Stimulated activated CD8-positive, alpha-beta memory T cell treated with anti-CD3 and anti-CD28 coated beads, Interleukin-4, amount 100 ng/mL, for 4 hours (primary cell): ENCODE results near the gene CD247.

ENCODE experiments used
- DNase-seq, 2 donors: peaks; one replicate each; pipeline ENCODE4 v3.0.0-alpha.2; 2020; ENCODE audit warnings: low read depth in 2 of 2, low spot score in 1 of 2

Gene CD247

DNA sequence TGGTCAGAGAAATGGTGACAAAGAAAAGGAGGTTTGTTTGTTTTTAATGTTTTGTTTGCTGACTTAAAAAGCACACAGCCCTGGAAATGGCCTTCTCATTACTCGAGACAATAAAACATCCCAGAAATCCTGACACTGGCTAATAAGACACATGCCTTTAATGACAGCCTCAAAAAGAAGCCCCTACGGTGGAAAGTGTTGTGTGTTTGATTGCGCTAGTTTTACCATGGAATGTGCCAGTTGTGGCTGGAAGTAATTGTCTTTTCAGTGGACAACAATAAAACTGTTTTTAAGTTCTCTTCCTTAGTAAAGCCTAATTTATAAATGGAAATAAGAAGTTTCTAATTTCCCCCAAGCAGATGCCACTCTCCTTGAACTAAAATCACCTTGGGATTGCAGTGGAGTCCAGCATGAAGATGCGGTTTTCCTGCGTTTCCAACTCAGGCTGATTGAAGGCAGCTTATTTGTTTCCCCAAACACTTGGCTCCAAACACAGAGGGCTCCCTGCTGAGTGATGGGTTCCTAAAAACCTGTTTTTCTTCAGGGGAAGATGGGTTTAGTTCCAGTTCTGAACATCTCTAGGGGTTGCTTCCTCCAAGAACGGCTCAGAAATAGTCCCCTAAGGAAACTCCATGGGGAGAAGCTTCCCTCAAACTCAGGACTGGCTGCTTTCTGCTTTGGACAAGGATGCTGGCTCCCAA, 54.3 kb downstream of the CD247 start:
- no peak for DNase-seq

DNA sequence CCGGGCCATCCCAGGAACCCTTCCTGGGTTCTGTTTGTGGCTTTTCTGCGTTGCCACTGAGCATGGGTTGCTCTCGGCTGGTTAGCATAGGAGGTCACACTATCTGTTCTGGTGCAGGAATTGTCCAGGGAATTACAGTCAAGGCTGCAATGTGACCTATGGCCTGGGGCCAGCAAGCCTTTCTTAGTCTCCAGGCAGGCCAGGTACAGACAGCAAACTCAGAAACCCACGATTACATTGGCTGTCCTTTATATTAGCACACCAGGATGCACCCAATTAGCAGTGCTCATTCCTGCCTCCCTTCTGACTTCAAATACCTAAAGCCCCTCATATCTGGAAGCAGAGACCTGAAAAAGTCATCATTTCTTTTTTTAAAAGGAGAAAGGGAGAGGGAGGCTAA, 55.2 kb downstream of the CD247 start:
- no peak for DNase-seq

DNA sequence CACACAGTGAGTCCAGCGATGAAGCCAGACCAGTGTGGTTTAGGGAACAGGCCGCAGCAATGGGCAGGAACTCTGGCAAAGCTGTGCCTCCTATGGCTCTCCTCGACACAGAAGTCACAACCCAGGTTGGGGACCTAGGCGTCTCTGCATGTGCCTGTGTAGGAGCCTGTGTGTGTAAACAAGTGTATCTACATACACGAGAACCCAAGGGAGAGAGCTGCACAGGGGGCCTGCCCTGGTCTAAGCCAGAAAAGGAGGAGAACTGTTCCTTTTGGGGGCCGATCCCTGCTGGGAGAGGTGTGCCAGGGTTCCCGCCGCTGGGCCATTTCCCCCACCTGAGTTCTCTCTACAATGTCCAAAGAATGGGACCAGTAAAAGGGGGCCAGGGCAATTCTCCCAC, 56.0 kb downstream of the CD247 start:
- no peak for DNase-seq

DNA sequence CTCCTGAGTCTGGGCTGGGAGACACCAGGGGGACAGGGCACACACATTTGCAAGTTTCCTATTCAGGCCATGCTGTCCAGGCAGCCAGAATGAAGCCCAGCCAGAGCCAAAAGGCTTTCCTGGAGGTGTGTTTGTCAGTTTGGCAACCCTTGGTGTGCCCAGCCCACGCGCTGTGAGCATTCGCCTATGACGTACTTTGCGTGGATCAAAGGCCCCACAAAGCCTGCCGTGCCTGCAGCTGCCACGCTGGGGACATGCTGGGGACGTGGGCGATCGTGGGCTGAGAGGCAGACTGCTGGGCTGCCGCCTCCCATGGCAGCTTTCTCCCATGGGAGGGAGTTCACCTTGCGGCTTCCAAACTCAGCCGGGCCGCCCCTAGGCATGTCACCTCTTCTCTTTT, 57.5 kb downstream of the CD247 start:
- DNase-seq = peak in 1 of 2 donors; percentile 46

DNA sequence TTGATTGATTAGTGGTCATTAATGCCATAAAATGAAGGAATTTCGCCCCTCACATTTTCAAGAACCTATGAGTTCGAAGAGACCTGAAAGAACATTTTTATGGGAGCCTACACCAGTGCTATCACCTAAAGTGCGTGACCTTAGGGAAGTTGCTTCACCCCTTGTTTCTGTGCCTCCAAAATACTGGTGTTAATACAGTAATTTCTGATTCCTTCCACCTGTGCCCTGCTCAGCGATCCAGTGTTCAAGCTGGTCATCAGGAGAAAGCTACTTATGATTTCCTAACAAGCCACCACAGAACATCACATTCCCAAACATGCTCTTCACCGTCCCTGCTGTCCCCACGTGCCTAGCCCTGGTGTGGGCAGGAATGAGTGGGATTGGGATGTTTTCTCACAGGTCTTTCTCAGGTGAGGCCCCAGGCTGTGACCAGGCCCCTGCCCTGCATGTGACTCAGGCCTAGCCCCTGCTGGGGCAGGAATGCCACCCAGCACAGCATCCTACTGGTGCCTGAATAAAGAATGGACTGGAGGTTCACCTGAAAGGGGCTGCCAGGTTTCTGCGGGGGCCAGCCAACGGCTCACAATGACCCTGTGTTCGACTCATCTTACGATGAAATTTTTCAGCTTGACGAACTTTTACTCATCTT, 60.3 kb downstream of the CD247 start:
- DNase-seq = no peak

DNA sequence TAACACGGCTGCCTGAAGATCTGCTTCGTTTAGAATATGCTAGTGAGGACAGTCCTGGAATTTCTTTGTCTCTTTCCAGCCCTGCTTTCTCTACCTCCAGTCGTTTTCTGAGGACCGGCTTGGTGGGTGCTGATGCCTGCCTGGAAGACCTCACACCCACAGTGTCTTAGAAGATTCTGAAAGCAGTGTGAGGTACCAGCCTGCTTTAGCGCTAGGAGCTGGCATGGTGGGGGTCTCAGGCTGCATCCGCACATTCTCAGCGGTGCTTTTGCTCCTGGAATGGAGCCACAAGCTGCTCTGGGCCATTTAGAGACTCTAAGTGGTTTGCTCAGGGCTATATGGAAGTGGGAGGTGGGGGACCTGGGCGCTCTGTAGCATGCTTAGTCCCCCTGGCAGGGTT, 61.4 kb downstream of the CD247 start:
- no peak for DNase-seq

DNA sequence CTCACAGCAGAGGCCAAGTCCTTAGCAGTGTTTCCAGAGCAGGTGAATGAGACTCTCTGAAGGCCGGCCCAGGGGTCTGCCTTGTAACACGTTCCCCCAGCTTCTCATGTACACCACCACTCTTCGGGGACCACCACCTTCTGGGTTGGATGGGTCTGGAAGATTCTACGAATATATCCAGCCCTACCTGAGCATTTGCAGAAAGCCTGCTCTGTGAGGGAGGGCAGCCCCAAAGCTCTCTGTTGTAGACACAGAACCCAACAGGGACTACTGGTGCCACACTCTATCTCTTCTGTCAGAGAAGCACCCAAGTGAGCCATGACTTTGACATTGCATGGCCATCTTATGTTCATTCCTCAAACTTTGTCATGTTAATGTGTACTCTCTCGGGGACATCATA, 61.8 kb downstream of the CD247 start:
- DNase-seq = no peak

DNA sequence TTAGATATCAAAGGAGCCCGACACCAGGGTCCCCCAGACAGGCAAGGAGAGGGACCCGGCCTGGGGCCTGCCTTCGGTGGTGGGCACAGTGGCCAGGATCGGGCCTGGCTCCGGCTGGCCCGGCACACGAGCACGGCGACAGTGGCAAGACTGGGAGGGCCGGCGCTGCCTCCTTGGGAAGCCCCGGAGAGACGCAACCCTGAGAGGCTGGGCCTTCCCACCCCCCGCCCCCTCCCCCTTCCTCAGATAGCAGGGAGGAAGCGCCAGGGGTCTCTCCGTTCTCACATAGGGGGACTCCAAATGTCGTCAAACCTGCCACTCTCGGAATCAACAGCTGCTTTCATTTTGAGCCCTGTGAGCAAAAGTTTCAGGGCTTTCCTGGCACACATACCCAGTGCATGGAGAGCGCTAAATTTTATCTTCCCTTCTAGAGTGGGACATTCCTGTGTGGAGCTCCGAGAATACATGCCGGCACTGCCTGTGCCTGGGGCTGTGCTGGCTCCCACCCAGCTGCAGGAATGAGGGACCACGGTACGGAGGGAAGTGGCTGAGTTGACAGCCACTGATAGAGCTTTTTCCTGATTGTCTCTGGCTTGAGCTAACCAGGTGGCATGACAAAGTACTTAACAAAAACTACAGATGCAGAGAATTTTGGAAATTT, 62.4 kb downstream of the CD247 start:
- DNase-seq = no peak

DNA sequence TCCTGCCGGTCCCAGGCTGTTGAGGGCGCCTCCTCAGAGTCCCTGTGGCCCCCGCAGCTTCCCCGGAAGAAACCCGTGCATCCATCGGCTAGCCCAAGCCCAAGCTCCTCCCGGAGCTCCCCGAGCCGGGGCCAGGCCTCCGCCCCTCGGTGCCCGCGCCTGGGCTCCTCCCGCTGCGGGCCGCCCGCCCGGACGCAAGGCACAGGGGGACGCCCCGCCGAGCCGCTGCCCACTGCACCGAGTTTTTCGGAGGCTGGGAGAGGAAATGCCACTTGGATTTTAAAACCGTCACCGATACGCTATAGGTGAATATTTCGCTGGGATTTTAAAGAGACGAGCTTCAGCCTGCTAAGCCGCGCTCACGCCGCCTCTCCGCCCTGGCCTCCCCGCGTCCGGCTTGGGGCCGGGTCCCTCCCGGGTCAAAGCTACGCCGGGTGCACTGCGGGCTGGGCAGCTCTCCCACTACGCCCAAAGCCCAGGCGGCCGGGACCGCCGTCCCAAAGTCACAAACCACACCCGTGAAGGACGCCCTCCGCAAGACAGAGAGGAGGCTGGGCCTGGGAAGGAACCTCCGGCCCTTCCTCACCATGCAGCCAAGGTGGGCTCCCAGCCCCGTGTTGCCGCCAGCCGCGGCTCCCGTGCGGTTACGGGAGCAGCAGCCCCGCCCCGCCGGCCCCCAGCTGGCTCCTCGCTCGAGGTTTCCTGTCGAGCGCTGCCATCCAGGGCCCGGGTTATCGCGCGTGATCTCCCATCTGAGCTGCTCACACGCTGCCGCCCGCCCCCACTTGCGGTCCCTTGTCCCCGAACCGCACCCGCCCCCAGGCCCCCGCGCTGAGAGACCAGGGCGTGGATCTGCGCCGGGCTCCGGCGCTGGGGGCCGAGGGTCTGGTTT, 63.2 kb downstream of the CD247 start:
- peak in 1 of 2 donors; percentile 68 for DNase-seq

DNA sequence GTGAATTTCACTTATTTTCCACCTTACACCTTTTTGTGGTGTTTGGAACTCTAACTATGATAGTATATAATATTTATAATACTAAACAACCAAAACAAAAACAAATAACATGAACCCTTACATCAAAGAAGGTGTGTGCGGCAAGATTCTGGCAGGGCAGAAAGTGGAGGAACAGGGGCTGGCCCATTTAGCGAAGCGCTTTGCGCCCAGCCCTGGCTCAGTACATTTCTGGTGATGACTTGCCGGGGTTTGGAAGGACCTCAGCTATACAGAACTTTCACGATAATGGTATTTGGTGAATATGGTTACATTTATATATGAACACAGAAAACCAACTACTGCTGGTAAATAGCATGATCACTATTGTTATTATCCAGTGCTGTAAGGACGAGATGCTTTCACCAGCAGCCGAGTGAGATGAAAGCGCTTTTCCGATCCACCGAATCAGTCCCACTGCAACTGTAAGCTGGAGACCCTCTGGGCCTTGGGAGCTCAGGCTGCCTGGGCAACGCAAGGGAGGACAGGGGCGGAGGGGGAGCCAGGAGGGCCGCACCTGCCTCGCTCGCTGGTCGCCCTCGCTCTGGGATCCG, 63.9 kb downstream of the CD247 start:
- no peak for DNase-seq

DNA sequence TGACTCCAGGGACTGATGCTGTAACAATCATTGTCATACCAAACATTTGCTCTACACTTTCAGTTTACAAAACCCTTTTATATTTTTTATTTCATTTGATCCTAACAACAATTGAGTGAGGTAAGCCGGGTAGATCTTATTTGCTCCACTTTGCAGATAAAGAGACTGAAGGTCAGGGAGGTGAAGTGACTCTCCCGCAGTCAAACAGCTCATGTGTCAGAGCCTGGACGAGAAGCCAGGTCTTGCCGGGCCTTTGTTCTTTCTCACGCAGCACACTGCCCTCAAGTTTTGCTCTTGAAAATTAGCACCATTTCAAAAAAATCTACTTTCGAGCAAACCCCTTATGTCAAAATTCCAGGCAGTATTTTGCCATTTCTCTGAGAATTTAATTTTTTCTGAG, 65.2 kb downstream of the CD247 start:
- DNase-seq = no peak

DNA sequence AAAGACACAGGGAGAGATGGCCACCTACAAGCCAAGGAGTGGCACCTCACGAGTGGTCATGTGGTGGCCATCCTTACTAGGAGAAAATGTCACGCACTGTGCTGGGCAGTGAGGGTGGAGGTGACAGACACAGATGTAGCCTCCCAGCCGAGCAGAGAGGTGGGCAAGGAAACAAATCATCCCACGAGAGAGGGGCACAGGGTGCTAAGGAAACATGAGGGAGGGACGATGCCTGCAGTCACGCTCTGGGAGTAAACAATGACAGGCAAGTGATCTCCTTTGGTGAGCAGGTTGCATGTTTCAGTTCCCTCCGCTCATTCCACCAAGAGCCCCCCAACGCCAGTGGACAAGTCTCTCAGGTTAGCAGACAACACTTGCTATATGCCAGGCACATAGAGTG, 65.8 kb downstream of the CD247 start:
- no peak for DNase-seq

DNA sequence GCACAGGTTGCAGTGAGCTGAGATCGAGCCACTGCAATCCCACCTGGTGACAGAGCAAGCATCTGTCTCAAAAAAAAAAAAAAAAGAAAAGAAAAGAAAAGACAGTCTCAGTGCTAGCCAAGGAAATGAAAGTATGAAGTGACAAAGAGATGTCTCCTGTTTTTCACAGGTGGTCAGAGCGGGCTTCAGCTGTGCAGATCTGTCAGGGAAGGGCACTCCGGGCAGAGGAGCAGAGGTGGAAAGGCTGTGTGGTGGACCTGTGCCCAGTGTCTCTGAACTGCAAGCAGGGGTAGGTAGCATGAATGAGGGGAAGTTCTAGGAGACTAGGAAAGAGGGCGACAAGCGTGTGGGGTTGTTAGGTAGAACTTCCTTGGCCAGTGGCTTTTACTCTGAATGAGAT, 67.5 kb downstream of the CD247 start:
- DNase-seq = no peak

DNA sequence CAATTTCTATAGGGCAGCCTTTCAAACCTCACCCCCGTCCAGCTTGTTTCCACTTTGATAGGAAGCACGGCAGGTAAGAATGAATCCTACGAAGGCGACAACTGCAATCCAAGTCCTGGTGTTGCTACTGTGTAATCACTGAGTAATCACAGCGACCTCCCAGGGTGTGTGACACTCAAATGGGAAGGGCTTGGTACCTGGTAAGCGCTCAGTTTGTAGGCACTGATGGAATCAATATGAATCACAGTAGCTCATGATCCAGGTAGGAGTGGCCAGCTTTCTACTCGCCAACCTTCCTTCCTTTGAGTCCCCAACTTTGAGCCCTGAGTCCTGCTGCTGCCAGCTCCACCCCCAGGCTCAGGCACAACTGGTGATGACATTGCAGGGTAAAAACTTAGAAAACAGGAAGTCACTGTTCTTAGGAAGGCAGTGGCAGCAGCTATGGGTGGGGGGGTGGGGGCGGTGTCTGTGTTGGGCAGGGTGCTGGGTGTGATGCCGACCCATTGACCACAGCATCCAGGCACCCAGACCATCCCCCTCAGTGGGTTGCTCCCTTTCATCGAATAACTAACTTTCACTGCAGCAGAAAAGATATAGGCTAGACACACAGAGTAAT, 70.7 kb downstream of the CD247 start:
- peak in 1 of 2 donors; percentile 38 for DNase-seq

DNA sequence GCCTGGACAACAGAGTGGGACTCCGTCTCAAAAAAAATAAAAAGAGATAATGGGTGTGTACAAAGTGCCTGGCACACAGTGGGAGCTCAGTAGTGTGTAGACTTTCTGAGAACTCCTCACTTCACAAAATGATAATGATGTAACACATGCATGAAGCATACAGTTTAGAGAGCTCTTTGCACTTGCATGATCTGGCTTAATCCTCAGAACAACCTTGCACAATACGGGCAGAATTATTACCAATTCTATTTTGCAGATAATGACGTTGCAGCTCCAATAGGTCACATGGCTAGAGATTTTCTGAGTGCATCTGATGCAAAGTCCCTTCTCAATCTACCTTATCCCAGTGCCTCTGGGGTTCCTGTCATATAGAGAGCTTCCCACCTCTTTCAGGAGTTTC, 71.4 kb downstream of the CD247 start:
- DNase-seq = no peak

DNA sequence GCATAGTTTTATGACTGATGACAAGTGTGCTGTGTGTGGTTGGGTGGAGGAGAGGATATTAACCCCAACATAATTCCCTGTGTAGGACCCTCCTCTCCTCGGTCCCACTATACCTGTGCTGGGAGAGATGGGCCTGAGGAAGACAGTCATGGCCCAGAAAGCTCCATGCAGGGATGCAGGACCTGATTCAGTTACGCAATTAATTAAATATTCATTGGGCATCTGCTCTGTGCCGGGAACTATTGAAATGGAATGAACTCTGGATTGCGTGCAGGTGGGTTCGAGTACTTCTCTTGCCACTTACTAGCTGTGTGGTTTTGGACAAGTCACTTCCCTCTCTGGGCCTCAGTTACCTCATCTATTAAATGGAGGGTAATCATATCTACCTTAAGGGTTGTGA, 74.6 kb downstream of the CD247 start:
- no peak for DNase-seq

DNA sequence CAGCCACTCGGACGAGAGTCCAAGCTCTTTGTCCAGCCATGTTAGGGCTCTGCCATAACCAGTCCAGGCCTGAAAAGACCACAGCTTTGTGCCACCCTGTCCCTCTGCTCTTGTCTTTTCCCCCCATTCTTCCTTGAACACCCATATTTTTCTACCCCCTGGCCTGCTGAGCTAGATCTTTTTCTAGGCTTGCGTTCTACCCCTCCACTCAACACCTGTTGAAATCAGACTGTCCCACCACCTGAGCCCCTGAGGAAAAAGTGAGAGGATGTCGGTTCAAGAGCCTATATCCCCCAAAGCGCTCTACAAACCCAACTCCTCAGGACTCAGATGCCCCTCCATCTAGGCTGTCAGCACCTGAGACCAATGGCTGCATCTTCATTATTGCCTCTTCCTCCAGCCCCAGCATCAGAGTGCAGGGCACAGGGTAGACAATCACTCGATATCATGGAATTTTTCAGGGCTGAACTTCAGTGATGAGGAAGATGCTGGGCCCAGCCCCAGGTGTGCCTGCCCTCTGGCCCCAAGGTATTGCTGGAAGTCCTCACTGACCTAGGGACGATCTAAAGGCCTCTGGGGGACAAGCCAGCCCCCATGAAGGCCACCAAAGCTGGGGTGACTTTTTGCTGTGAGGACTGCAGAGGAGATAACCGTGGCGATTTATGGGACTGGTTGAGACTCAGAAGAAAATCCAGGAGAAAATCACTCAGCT, 75.3 kb downstream of the CD247 start:
- no peak for DNase-seq

DNA sequence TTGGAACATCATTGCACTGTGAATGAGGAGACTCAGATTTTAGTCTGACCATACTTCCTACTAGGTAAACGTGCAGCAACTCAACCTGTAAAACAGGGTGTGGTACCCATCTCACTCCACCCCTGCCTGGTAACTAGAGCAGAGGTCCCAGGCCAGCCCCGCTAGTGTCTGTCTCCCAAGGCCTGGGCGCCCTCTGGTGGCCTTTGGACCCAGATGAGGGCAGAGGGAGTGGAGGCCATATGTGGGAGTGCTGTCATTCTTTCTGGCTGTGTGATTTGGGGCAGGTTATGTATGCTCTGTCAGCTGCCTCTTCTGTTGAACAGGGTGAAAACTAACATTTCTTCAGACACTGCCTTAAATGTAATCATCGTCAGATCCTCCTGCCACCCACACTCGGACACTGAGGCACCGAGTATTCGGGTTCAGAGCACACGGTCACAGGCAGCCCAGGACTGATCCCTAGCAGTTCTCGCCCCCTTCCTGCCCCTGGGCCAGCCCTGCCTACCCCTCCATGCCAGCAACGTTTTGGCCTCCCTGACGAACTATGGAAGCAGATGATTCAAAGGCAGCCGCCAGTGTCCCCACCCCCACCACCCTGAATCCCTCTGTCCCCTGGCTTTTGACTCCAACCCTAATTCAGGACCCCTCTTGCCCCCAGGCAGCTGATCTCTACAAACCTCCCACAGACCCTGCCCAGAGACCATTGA, 76.0 kb downstream of the CD247 start:
- DNase-seq = peak; percentile 65 to 78

DNA sequence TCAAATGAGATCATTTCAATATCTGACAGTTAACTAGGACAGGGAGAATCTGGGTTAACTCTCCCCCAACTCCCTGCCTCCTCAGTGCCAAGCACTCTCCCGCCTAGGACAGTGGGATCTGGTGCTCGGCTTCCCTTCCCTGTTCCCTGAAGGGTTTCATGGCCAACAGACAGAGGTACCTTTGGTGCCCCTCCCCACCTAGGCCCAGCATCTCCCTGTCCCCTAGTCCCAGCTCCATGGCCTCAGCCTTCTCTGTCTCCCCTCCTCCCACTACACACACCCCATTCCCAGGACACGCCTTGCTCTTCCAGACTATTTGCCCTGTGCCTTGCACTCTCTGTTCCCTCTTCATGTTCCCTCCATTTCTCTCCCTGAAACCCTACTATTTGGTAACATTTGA, 77.1 kb downstream of the CD247 start:
- no peak for DNase-seq

DNA sequence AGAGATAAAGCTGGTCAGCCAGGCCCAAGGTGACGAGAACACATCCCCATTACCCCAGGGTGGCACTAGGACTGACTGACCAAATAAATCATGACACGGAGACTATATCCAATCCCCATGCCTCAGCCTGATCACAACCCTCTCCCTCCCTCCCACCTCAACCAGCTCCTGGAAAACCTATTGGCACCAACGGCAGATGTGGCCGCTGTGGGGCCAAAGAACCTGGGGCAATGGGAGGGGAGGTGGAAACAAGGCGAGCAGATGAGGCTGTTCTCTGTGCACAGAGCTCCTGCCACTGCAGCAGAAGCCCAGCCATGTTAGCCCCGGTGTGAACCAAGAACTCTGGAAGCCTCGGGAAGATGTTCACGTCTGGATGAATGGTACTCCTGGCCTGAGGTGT, 77.6 kb downstream of the CD247 start:
- no peak for DNase-seq
